ENCODE data around the gene NBDY. TPM values are rescaled to one million over a fixed set of nuclear protein-coding genes. Genes with fewer than 3 reads are reported as not detected.

Gene NBDY
- polyA plus RNA-seq, 2 of the 4 experiments (the other 2 are of a cell fraction), result 48.0 to 64.8 TPM

DNA sequence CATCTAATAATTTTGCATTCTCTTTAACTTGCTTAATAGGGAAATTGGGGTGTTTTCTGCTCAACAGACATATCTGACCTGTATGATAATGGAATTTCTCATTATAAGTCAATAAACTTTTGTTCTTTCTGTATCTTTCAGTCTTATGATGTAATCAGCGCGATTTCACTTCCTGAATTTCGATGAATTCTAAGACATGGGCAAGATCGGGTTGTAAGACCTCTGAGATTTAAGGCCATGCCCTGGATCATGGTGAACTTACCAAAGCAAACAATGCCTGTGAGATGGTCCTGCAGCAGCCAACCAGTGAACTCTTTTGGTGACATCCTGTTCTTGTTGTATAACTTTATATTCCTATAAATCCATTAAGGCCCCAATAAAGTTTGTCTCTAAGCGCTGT is 88.1 kb downstream of the NBDY start:
- Histone ChIP-seq H3K4me1 (no peaks in the 10 kb centered on the region), H3K4me2 (no peak overlapping the region), H3K27ac (no peak overlapping the region), H3K9me3 (no peaks in the 10 kb centered on the region), H3K4me3 (no peak overlapping the region)
- no peak for DNase-seq (ENCODE audit: low read depth in 1 of 2, low spot score in 1 of 2)
- CTCF ChIA-PET, result no interaction called here
- POLR2A ChIA-PET, result no interaction called here
- 66% methylated on average over 5 of the region's 5 CpGs for WGBS (ENCODE audit: missing lambda C conversion rate)
- no peak for ATAC-seq
- no peak for TF ChIP-seq KDM5A (IDR thresholded peaks at IDR 0.05)
- TF ChIP-seq, protein P1, sequence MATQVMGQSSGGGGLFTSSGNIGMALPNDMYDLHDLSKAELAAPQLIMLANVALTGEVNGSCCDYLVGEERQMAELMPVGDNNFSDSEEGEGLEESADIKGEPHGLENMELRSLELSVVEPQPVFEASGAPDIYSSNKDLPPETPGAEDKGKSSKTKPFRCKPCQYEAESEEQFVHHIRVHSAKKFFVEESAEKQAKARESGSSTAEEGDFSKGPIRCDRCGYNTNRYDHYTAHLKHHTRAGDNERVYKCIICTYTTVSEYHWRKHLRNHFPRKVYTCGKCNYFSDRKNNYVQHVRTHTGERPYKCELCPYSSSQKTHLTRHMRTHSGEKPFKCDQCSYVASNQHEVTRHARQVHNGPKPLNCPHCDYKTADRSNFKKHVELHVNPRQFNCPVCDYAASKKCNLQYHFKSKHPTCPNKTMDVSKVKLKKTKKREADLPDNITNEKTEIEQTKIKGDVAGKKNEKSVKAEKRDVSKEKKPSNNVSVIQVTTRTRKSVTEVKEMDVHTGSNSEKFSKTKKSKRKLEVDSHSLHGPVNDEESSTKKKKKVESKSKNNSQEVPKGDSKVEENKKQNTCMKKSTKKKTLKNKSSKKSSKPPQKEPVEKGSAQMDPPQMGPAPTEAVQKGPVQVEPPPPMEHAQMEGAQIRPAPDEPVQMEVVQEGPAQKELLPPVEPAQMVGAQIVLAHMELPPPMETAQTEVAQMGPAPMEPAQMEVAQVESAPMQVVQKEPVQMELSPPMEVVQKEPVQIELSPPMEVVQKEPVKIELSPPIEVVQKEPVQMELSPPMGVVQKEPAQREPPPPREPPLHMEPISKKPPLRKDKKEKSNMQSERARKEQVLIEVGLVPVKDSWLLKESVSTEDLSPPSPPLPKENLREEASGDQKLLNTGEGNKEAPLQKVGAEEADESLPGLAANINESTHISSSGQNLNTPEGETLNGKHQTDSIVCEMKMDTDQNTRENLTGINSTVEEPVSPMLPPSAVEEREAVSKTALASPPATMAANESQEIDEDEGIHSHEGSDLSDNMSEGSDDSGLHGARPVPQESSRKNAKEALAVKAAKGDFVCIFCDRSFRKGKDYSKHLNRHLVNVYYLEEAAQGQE (IDR thresholded peaks at IDR 0.05), result no peak
- TF ChIP-seq, protein P2, sequence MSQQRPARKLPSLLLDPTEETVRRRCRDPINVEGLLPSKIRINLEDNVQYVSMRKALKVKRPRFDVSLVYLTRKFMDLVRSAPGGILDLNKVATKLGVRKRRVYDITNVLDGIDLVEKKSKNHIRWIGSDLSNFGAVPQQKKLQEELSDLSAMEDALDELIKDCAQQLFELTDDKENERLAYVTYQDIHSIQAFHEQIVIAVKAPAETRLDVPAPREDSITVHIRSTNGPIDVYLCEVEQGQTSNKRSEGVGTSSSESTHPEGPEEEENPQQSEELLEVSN (IDR thresholded peaks at IDR 0.05; ENCODE audit: borderline replicate concordance, low read depth), result no peak
- TF ChIP-seq RAD21 (conservative IDR thresholded peaks at IDR 0.05 in 1 of 2, IDR thresholded peaks at IDR 0.05 in 1 of 2), result no peak
- no peak for TF ChIP-seq ZC3H11A (IDR thresholded peaks at IDR 0.05)
- TF ChIP-seq, protein P3, sequence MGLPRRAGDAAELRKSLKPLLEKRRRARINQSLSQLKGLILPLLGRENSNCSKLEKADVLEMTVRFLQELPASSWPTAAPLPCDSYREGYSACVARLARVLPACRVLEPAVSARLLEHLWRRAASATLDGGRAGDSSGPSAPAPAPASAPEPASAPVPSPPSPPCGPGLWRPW (IDR thresholded peaks at IDR 0.05), result no peak
- no peak for TF ChIP-seq HOXB5 (CRISPR knock-in tag; IDR thresholded peaks at IDR 0.05)
- TF ChIP-seq, protein P4, sequence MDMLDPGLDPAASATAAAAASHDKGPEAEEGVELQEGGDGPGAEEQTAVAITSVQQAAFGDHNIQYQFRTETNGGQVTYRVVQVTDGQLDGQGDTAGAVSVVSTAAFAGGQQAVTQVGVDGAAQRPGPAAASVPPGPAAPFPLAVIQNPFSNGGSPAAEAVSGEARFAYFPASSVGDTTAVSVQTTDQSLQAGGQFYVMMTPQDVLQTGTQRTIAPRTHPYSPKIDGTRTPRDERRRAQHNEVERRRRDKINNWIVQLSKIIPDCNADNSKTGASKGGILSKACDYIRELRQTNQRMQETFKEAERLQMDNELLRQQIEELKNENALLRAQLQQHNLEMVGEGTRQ (IDR thresholded peaks at IDR 0.05), result no peak
- no peak for TF ChIP-seq EHMT2 (IDR thresholded peaks at IDR 0.05; ENCODE audit: low read depth)
- TF ChIP-seq, protein P5, sequence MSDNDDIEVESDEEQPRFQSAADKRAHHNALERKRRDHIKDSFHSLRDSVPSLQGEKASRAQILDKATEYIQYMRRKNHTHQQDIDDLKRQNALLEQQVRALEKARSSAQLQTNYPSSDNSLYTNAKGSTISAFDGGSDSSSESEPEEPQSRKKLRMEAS (IDR thresholded peaks at IDR 0.05), result no peak
- no peak for TF ChIP-seq JUNB (IDR thresholded peaks at IDR 0.05)
- TF ChIP-seq, protein P6, sequence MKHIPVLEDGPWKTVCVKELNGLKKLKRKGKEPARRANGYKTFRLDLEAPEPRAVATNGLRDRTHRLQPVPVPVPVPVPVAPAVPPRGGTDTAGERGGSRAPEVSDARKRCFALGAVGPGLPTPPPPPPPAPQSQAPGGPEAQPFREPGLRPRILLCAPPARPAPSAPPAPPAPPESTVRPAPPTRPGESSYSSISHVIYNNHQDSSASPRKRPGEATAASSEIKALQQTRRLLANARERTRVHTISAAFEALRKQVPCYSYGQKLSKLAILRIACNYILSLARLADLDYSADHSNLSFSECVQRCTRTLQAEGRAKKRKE (CRISPR knock-in tag; IDR thresholded peaks at IDR 0.05; ENCODE audit: low read depth), result no peak
- peak; percentile 7 for FAIRE-seq

DNA sequence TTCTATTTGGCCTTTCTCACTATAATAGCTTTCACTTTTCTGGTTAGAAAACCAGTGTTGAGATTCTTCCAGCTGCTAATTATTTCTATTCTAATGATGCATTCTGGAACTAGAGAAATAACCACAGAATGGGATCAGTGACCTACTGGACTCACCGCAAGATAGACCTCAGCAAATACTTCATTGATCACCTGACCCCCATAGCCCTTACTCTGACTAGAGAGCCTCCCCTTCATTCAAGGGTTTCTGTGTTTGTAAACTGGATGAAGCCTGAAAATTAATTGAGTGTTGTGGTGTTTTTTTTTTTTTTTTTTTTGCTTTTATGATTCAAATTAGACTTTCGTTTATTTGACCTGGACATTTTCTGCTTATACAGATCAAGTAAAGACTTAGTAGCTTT is 97.0 kb downstream of the NBDY start:
- H3K27ac ChIP-seq, result no peak overlapping the region
- ATAC-seq (no peak), FAIRE-seq (no peak), DNase-seq (ENCODE audit: low read depth in 1 of 2, low spot score in 1 of 2) (no peak)
- TF ChIP-seq CEBPB (IDR thresholded peaks at IDR 0.05) (no peak), SMC3 (IDR thresholded peaks at IDR 0.05) (no peak), KDM5A (IDR thresholded peaks at IDR 0.05) (no peak), CBX2 (IDR thresholded peaks at IDR 0.05; ENCODE audit: borderline replicate concordance, low read depth) (no peak), KDM1A (IDR thresholded peaks at IDR 0.05; ENCODE audit: low read depth) (no peak), HOXB5 (CRISPR knock-in tag; IDR thresholded peaks at IDR 0.05) (no peak)
- TF ChIP-seq, protein P7, sequence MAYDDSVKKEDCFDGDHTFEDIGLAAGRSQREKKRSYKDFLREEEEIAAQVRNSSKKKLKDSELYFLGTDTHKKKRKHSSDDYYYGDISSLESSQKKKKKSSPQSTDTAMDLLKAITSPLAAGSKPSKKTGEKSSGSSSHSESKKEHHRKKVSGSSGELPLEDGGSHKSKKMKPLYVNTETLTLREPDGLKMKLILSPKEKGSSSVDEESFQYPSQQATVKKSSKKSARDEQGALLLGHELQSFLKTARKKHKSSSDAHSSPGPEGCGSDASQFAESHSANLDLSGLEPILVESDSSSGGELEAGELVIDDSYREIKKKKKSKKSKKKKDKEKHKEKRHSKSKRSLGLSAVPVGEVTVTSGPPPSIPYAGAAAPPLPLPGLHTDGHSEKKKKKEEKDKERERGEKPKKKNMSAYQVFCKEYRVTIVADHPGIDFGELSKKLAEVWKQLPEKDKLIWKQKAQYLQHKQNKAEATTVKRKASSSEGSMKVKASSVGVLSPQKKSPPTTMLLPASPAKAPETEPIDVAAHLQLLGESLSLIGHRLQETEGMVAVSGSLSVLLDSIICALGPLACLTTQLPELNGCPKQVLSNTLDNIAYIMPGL (CRISPR knock-in tag; IDR thresholded peaks at IDR 0.05; ENCODE audit: borderline replicate concordance), result no peak
- WGBS (ENCODE audit: missing lambda C conversion rate), result 63% methylated on average over 2 of the region's 2 CpGs
- no peaks in the 10 kb centered on the region for H3K4me1 ChIP-seq
- H3K4me2 ChIP-seq, result no peak overlapping the region
- ChIA-PET POLR2A (no interaction called here), CTCF (interaction anchor here (0.7 kb wide), 1 partner anchor 846 kb away, joined by 3 read pairs; no protein-coding TSS in a partner anchor)
- no peaks in the 10 kb centered on the region for H3K9me3 ChIP-seq
- H3K4me3 ChIP-seq, result no peak overlapping the region
